Transverse colon (tissue), 3 donors: ENCODE data around the gene CHCHD4.
"Not testable (repeated sequence)": the region's sequence is repeated elsewhere in the genome, so short reads cannot be mapped to it uniquely, and the experiment has no call there.

Experiments
- POLR2A ChIP-seq: fragments of 450-650 bp; IDR thresholded peaks from one replicate; pipeline ENCODE4 v1.6.1; 2016; ENCODE audit warnings: antibody characterized with exemption, mild to moderate bottlenecking, moderate library complexity
- POLR2AphosphoS5 ChIP-seq, 3 donors: sonication (generic); formaldehyde crosslinking; IDR thresholded peaks; one replicate each; pipeline ENCODE4 v1.6.1; 2016; ENCODE audit warnings: antibody characterized with exemption in 3 of 3

GRCh38 chr3:14087461-14087860, 37.2 kb downstream of the CHCHD4 start:
- not testable (repeated sequence) for TF ChIP-seq POLR2AphosphoS5 (IDR thresholded peaks at IDR 0.05); POLR2A
